IPS DF 19.7 (cell line): ENCODE measurements around the gene RPGRIP1.
A peak's percentile ranks its signal among the peaks of the same experiment; 100 is the strongest.
"Not testable (repeated sequence)": the region's sequence is repeated elsewhere in the genome, so short reads cannot be mapped to it uniquely, and the experiment has no call there.

Experiments used
- DNase-seq: peaks from one replicate; pipeline ENCODE4 v3.0.0-alpha.2; 2013; ENCODE audit warnings: low read depth, low spot score

Gene RPGRIP1

DNA sequence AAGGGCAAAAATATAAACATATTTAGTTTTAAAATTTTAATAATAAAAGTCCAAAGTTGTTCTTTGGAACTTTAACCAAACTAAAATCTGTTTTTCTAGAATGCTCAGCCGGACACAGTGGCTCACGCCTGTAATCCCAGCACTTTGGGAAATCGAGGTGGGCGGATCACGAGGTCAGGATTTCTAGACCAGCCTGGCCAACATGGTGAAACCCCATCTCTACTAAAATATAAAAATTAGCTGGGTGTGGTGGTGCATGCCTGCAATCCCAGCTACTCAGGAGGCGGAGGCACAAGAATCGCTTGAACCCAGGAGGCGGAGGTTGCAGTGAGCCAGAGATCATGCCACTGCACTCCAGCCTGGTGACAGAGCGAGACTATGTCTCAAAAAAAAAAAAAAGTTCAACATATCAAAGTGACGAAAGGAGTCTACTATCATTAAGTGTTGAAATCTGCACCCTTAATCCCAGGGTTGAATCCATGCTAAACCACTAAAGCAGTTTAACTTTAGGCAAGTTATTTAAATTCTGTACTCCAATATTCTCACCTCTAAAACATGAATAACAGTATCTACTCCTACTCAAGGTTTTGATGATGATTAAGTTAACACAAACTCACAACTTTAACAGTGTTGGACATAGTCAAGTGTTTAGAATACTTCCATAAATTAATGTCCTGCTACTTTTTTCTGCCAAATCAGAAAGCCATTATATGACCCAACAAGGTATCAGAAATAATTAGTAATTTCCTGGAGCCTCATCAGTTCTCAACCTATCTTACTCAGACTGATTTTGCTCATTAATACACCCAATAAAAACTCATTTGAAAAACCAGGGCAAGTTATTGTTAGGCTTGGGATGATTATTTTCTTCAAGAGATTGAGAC is 21.6 kb upstream of the RPGRIP1 start:
- no peak for DNase-seq

GRCh38 chr14:21258889-21259787 is 20.7 kb upstream of the RPGRIP1 start:
- DNase-seq: no peak

GRCh38 chr14:21261824-21262223 is 18.1 kb upstream of the RPGRIP1 start:
- DNase-seq: no peak

DNA sequence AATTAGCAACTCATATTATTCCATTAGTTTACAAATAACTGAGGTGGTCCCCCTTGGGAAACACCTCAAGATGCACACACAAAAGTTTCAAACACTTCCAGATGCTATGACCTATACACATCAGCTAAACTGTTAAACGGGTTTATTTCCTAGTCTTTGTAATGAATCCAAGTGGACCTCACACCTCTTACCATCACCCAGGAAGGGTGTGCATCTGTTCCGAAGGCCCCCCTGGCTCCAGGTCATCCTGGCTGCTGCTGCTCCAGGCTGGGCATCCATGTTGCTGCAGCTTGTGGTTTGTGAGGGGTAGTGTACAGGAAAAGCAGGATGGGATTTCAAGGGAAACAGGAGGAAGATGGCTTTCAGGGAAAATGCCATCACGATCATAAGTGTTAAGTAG is 17.5 kb upstream of the RPGRIP1 start:
- DNase-seq: no peak

- DNase-seq: no peak
These were observed 16.4 kb upstream of the RPGRIP1 start for GRCh38 chr14:21263284-21264024.

GRCh38 chr14:21264025-21264801 is 15.7 kb upstream of the RPGRIP1 start:
- DNase-seq: no peak

DNA sequence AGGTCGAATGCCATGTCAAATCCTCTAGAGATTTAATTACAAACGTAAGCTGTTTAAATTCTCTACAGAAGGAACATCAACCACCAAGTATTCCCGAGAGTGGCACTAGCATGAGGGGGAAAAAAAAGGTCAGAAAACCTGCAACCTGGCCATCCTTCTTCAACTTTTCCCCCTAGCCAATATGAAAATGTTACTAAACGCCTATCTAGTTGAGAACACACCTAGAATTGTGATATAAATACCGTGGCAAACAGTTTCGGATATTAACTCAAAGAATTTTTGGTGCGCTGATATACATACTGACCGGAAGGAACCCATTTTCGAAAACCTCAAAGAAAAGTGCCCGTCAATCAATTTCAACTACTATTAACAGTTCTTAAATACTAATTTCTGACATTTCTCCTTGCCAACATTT is 12.4 kb upstream of the RPGRIP1 start:
- DNase-seq: no peak

- DNase-seq: no peak
These were observed 11.8 kb upstream of the RPGRIP1 start for GRCh38 chr14:21267886-21268616.

- no peak for DNase-seq
These were observed 11.1 kb upstream of the RPGRIP1 start for GRCh38 chr14:21268617-21269251.

DNA sequence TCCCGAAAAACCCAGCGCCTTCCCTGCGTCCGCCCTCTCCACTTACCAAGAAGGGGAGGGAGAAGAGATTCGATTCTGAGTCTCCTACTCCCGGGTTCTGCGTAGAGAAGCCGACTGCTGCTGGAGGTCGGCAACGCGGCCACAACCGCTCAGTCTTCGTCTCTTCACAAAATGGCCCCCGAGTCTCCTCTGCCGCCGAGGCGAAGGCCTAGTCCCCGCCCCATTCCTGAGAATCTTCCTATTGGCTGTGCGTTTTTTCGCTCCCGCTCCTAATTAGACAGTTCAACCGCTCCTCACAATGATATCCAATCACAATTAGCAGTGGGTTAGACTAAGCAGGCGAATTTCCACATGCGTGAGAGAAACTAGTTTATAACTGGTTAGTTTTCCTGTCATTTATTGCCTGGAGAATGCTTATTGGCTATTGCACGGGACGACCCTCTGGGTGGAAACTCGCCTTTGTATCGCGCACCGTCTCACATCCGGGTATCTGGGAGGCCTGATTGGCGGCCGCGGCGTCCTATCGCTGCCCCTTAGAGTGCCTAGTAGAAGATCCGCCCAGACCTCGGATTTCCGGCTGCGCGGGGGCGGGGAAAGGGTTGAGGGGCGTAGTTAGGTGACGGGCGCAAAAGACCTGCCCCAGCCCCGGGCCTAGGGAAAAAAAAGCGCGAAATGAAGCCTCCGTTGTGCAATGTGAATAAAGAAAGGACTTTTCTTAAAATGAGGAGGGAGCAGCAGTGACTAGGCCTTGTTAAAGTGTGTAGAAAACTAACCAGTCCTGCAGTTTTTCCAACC is 10.4 kb upstream of the RPGRIP1 start, which contains the start of gene HNRNPC:
Gene HNRNPC, minus strand, starts transcription at position 191 of the 795 bp plus-strand sequence. CDS start 35,249 bp downstream, outside the sequence.
- DNase-seq: peak; percentile 99

GRCh38 chr14:21272661-21273060 is 7.2 kb upstream of the RPGRIP1 start:
- not testable (repeated sequence) for DNase-seq

DNA sequence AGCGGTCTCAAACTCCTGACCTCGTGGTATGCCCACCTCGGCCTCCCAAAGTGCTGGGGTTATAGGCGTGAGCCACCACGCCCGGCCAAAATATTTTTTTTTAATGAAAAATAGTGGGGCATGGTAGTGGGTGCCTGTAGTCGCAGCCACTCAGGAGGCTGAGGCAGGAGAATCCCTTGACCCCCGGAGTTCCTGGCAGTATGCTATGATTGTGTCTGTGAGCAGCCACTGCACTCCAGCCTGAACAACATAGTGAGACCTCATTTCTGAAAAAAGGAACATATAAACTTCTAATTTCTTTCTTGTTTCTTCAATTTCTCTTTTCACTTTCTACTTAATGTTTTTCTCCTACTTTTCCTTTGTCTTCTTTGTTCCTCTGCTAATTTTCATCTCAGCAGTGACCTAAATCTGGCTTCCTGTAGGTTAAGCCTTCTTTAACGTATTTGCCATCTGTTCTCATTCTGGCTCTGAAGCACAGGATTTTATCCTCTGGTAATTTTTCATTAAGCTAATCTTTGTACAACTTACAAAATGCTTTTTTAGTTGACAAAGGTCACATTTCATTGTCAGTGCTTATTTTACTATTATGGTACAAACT is 4.5 kb upstream of the RPGRIP1 start:
- no peak for DNase-seq

DNA sequence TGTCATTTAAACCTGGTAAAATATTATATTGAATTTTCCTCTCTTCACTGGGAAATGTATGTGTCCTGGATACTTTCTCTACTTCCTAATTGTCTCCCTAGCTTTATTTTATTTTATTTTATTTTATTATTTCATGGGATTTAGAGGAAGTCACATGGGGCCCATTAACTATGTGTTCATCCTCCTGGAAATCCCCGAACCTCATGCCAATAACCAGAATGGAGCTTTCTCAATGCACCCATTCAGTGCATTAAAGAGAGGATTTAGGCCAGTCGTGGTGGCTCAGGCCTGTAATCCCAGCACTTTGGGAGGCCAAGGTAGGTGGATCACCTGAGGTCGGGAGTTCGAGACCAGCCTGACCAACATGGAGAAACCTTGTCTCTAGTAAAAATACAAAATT is 1.3 kb upstream of the RPGRIP1 start:
- no peak for DNase-seq

- DNase-seq: not testable (repeated sequence)
These were observed 2.0 kb downstream of the RPGRIP1 start for GRCh38 chr14:21281917-21282316.

GRCh38 chr14:21286516-21286915 is 6.6 kb downstream of the RPGRIP1 start:
- DNase-seq: not testable (repeated sequence)

- DNase-seq: no peak
These were observed 7.3 kb downstream of the RPGRIP1 start for GRCh38 chr14:21287168-21287567.

- DNase-seq: not testable (repeated sequence)
These were observed 14.1 kb downstream of the RPGRIP1 start for GRCh38 chr14:21294026-21294425.

- no peak for DNase-seq
These were observed 18.5 kb downstream of the RPGRIP1 start for GRCh38 chr14:21298358-21298757.
